Thoracic aorta (tissue), 2 donors: ENCODE results near the gene UBE2N. TPM values are rescaled to one million over a fixed set of nuclear protein-coding genes. Genes with fewer than 3 reads are reported as not detected.

Source experiments
- ATAC-seq: fragments of 150-250 bp; one replicate; pipeline ENCODE4 v1.8.0; 2017; ENCODE audit warnings: low read depth; ENCODE audit not compliant: insufficient number of reproducible peaks, low FRiP score
- DNase-seq: peaks from one replicate; pipeline ENCODE4 v3.0.0-alpha.2; 2020; ENCODE audit warnings: low spot score
- H3K27ac ChIP-seq, 2 donors: fragments of 200-600 bp; sonication (generic); 1 replicate in 1 of 2; 2 replicates in 1 of 2; pipeline ENCODE4 v1.5.1; 2016; ENCODE audit warnings: mild to moderate bottlenecking in 2 of 2, moderate library complexity in 2 of 2
- H3K27me3 ChIP-seq: fragments of 200-600 bp; sonication (generic); replicated peaks from 2 replicates; pipeline ENCODE4 v1.6.0; 2016; ENCODE audit warnings: mild to moderate bottlenecking; ENCODE audit not compliant: insufficient read depth
- H3K36me3 ChIP-seq: fragments of 200-600 bp; sonication (generic); one replicate; pipeline ENCODE4 v1.5.1; 2016
- H3K4me1 ChIP-seq, 2 donors: fragments of 200-600 bp; sonication (generic); 1 replicate in 1 of 2; 2 replicates in 1 of 2; pipeline versions ENCODE4 v1.5.1 to v1.6.0; 2016; ENCODE audit warnings: low read depth in 2 of 2, mild to moderate bottlenecking in 1 of 2; ENCODE audit not compliant: control insufficient read depth in 1 of 2
- H3K4me3 ChIP-seq: fragments of 200-600 bp; sonication (generic); 2 replicates; pipeline ENCODE4 v1.5.1; 2016; ENCODE audit warnings: mild to moderate bottlenecking
- H3K9me3 ChIP-seq: fragments of 200-600 bp; sonication (generic); 2 replicates; pipeline ENCODE4 v1.5.1; 2016
- CTCF ChIP-seq: fragments of 200-600 bp; sonication (generic); IDR thresholded peaks from one replicate; pipeline ENCODE4 v1.5.1; 2019; ENCODE audit warnings: antibody characterized with exemption
- total RNA-seq, 2 donors: library from RNA; depleted of rRNA; stranded (reverse); fragments of >200 nt; gene quantifications; one replicate each; pipeline versions ENCODE4 v1.1.0 to v1.2.3, GENCODE V29; 2016

Gene UBE2N
- total RNA-seq, 2 donors from 2014 or later: 32.9 to 37.2 TPM

GRCh38 chr12:93370947-93371346 is 70.8 kb downstream of the UBE2N start:
- no peak for TF ChIP-seq CTCF
- no peak overlapping the region for H3K27ac ChIP-seq
- no peak for ATAC-seq
- no peak for DNase-seq
- no peaks in the 10 kb centered on the region for H3K36me3 ChIP-seq
- H3K9me3 ChIP-seq: no peaks in the 10 kb centered on the region
- H3K27me3 ChIP-seq: no peaks in the 10 kb centered on the region
- peaks cover 3 to 25% of the 10 kb centered on the region in 2 donors for H3K4me1 ChIP-seq
- H3K4me3 ChIP-seq: no peak overlapping the region

GRCh38 chr12:93369505-93369904 is 72.2 kb downstream of the UBE2N start:
- no peaks in the 10 kb centered on the region for H3K27me3 ChIP-seq
- ATAC-seq (no peak), DNase-seq (no peak)
- TF ChIP-seq CTCF: no peak
- H3K27ac ChIP-seq: no peak overlapping the region
- H3K4me1 ChIP-seq: peaks cover 7 to 27% of the 10 kb centered on the region in 2 donors
- H3K9me3 ChIP-seq: no peaks in the 10 kb centered on the region
- no peak overlapping the region for H3K4me3 ChIP-seq
- no peaks in the 10 kb centered on the region for H3K36me3 ChIP-seq

GRCh38 chr12:93368766-93369165 is 73.0 kb downstream of the UBE2N start:
- DNase-seq: no peak
- Histone ChIP-seq H3K4me3 (no peak overlapping the region), H3K27me3 (no peaks in the 10 kb centered on the region), H3K9me3 (no peaks in the 10 kb centered on the region), H3K27ac (no peak overlapping the region), H3K4me1 (peaks cover 7 to 22% of the 10 kb centered on the region in 2 donors), H3K36me3 (no peaks in the 10 kb centered on the region)
- TF ChIP-seq CTCF: no peak
- ATAC-seq: no peak

- Histone ChIP-seq H3K36me3 (no peaks in the 10 kb centered on the region), H3K27ac (peak overlapping the region in 1 of 2 donors; percentile 46), H3K27me3 (no peaks in the 10 kb centered on the region), H3K4me1 (peaks cover 7 to 29% of the 10 kb centered on the region in 2 donors), H3K4me3 (no peak overlapping the region), H3K9me3 (no peaks in the 10 kb centered on the region)
- ATAC-seq: no peak
- DNase-seq: no peak
- no peak for TF ChIP-seq CTCF
Observed at GRCh38 chr12:93366422-93366821, 75.3 kb downstream of the UBE2N start.

GRCh38 chr12:93365616-93366405 is 75.9 kb downstream of the UBE2N start:
- no peak overlapping the region for H3K4me3 ChIP-seq
- no peak for DNase-seq
- H3K4me1 ChIP-seq: peaks cover 12 to 35% of the 10 kb centered on the region in 2 donors
- ATAC-seq: no peak
- no peaks in the 10 kb centered on the region for H3K36me3 ChIP-seq
- no peaks in the 10 kb centered on the region for H3K27me3 ChIP-seq
- H3K9me3 ChIP-seq: no peaks in the 10 kb centered on the region
- H3K27ac ChIP-seq: peak overlapping the region; percentile 14 to 46
- TF ChIP-seq CTCF: no peak
